OCI-LY1 (cell line): ENCODE results near the gene HUNK.

Experiments
- H2AFZ ChIP-seq: fragments of 200-600 bp; sonication (generic), shearing (Covaris generic); 2 replicates; pipeline ENCODE4 v1.6.0; 2014; ENCODE audit warnings: antibody characterized with exemption, mild to moderate bottlenecking, low read length
- H3F3A ChIP-seq: fragments of 200-600 bp; sonication (generic), shearing (Covaris generic); 2 replicates; pipeline ENCODE4 v1.6.0; 2014; ENCODE audit warnings: mild to moderate bottlenecking, antibody characterized with exemption, low read length, moderate library complexity; ENCODE audit not compliant: insufficient read depth
- H3K27ac ChIP-seq: fragments of 200-600 bp; sonication (generic); 2 replicates; pipeline ENCODE4 v1.5.1; 2014; ENCODE audit warnings: low read length, mixed run types, mild to moderate bottlenecking, low read depth; ENCODE audit not compliant: poor library complexity, severe bottlenecking
- H3K27me3 ChIP-seq: fragments of 200-600 bp; sonication (generic); 2 replicates; pipeline ENCODE4 v1.6.0; 2014; ENCODE audit warnings: antibody characterized with exemption, mild to moderate bottlenecking, low read length, moderate library complexity; ENCODE audit not compliant: insufficient read depth
- H3K36me3 ChIP-seq: fragments of 200-600 bp; sonication (generic); 2 replicates; pipeline ENCODE4 v1.6.1; 2014; ENCODE audit warnings: mild to moderate bottlenecking, antibody characterized with exemption, low read length, moderate library complexity, mixed read lengths; ENCODE audit not compliant: insufficient read depth
- H3K4me1 ChIP-seq: fragments of 200-600 bp; sonication (generic); 2 replicates; pipeline ENCODE4 v1.5.1; 2014; ENCODE audit warnings: mild to moderate bottlenecking, low read length, moderate library complexity; ENCODE audit not compliant: insufficient read depth, severe bottlenecking
- H3K4me2 ChIP-seq: fragments of 200-600 bp; sonication (generic), shearing (Covaris generic); 2 replicates; pipeline ENCODE4 v1.6.1; 2014; ENCODE audit warnings: low read length
- H3K4me3 ChIP-seq: fragments of 200-600 bp; sonication (generic); 2 replicates; pipeline ENCODE4 v1.5.1; 2014; ENCODE audit warnings: low read length, low read depth, mild to moderate bottlenecking, mixed read lengths; ENCODE audit not compliant: poor library complexity, severe bottlenecking
- H3K79me2 ChIP-seq: fragments of 200-600 bp; shearing (Covaris generic); 2 replicates; pipeline ENCODE4 v1.6.1; 2016; ENCODE audit warnings: mixed run types, low read length, mixed read lengths; ENCODE audit not compliant: insufficient read depth
- H3K9ac ChIP-seq: fragments of 200-600 bp; sonication (generic), shearing (Covaris generic); 2 replicates; pipeline ENCODE4 v1.6.1; 2014; ENCODE audit warnings: mild to moderate bottlenecking, low read length, mixed read lengths
- H3K9me2 ChIP-seq: fragments of 200-600 bp; sonication (generic), shearing (Covaris generic); 2 replicates; pipeline ENCODE4 v1.6.1; 2014; ENCODE audit warnings: low read depth, mild to moderate bottlenecking, low read length, mixed read lengths
- H3K9me3 ChIP-seq: fragments of 200-600 bp; shearing (Covaris generic); 2 replicates; pipeline ENCODE4 v1.6.1; 2014; ENCODE audit warnings: low read length, mixed read lengths
- H4K20me1 ChIP-seq: fragments of 200-600 bp; sonication (generic), shearing (Covaris generic); 2 replicates; pipeline ENCODE4 v1.6.0; 2016; ENCODE audit warnings: mild to moderate bottlenecking, low read length; ENCODE audit not compliant: insufficient read depth
- CTCF ChIP-seq: fragments of 200-600 bp; sonication (generic), shearing (Covaris generic); IDR thresholded peaks from 2 replicates; pipeline ENCODE4 v1.5.1; 2017; ENCODE audit warnings: mild to moderate bottlenecking, antibody characterized with exemption, low read length, moderate library complexity, mixed read lengths
- EZH2 ChIP-seq: fragments of 200-600 bp; sonication (generic), shearing (Covaris generic); IDR thresholded peaks from 2 replicates; pipeline ENCODE4 v1.8.0; 2017; ENCODE audit warnings: borderline replicate concordance, mixed run types, mild to moderate bottlenecking, antibody characterized with exemption, low read length, moderate library complexity, mixed read lengths

HUNK gene

GRCh38 chr21:31893851-31894415, 21.1 kb downstream of the HUNK start:
- no peaks in the 10 kb centered on the region for H4K20me1 ChIP-seq
- no peak overlapping the region for H3K4me3 ChIP-seq
- TF ChIP-seq CTCF (no peak), EZH2 (no peak)
- H3F3A ChIP-seq, result no peaks in the 10 kb centered on the region
- no peak overlapping the region for H2AFZ ChIP-seq
- no peaks in the 10 kb centered on the region for H3K9me3 ChIP-seq
- no peaks in the 10 kb centered on the region for H3K9me2 ChIP-seq
- H3K4me1 ChIP-seq, result no peaks in the 10 kb centered on the region
- H3K27ac ChIP-seq, result no peak overlapping the region
- no peak overlapping the region for H3K9ac ChIP-seq
- no peak overlapping the region for H3K4me2 ChIP-seq
- no peaks in the 10 kb centered on the region for H3K79me2 ChIP-seq
- no peaks in the 10 kb centered on the region for H3K36me3 ChIP-seq
- no peaks in the 10 kb centered on the region for H3K27me3 ChIP-seq

- Histone ChIP-seq H3K4me3 (no peak overlapping the region), H3K4me1 (no peaks in the 10 kb centered on the region), H3K36me3 (no peaks in the 10 kb centered on the region), H3K27ac (no peak overlapping the region), H3K79me2 (no peaks in the 10 kb centered on the region), H2AFZ (no peak overlapping the region), H3F3A (no peaks in the 10 kb centered on the region), H4K20me1 (no peaks in the 10 kb centered on the region), H3K4me2 (no peak overlapping the region), H3K9me3 (no peaks in the 10 kb centered on the region), H3K9ac (no peak overlapping the region), H3K9me2 (no peaks in the 10 kb centered on the region), H3K27me3 (no peaks in the 10 kb centered on the region)
- TF ChIP-seq CTCF, result no peak
- TF ChIP-seq EZH2, result no peak
Observed at GRCh38 chr21:31894457-31894856, 21.6 kb downstream of the HUNK start.

- Histone ChIP-seq H3F3A (no peaks in the 10 kb centered on the region), H3K79me2 (no peaks in the 10 kb centered on the region), H3K27ac (no peak overlapping the region), H3K36me3 (no peaks in the 10 kb centered on the region), H3K9me3 (no peaks in the 10 kb centered on the region), H3K4me2 (no peak overlapping the region), H4K20me1 (no peaks in the 10 kb centered on the region), H3K9me2 (no peaks in the 10 kb centered on the region), H3K4me1 (no peaks in the 10 kb centered on the region), H3K27me3 (no peaks in the 10 kb centered on the region), H3K4me3 (no peak overlapping the region), H2AFZ (no peak overlapping the region), H3K9ac (no peak overlapping the region)
- TF ChIP-seq EZH2 (no peak), CTCF (no peak)
Observed at GRCh38 chr21:31895077-31895835, 22.4 kb downstream of the HUNK start.
